Ishikawa (cell line): Measurements from ENCODE around the gene ICE1.

Source experiments
- EP300 ChIP-seq: IDR thresholded peaks from 2 replicates; pipeline ENCODE4 v1.6.1; 2012; ENCODE audit warnings: borderline replicate concordance
- TF ChIP-seq, protein P1 (sequence below): IDR thresholded peaks from 2 replicates; pipeline ENCODE4 v1.6.1; 2012; ENCODE audit warnings: low read depth, mild to moderate bottlenecking

DNA sequence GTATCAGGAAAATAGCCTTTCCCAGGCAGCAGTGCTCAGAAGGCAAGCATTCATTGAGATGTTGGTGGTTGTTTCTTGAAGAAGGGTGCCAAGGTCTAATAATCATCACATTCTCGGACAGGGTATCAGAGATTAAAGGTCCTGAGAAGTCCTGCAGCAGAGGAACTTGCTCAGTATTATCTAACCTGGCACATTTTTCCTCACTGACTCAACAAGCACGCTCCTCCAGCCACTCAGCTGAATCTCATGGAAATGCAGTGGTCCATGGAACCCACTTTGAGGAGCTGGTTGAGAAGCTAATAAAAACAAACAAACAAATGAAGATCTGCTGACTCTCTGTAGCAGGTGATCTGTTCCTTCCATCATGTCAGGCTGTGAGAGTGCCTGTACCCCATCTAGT lies 35.3 kb upstream of the ICE1 start:
- TF ChIP-seq, protein P1, sequence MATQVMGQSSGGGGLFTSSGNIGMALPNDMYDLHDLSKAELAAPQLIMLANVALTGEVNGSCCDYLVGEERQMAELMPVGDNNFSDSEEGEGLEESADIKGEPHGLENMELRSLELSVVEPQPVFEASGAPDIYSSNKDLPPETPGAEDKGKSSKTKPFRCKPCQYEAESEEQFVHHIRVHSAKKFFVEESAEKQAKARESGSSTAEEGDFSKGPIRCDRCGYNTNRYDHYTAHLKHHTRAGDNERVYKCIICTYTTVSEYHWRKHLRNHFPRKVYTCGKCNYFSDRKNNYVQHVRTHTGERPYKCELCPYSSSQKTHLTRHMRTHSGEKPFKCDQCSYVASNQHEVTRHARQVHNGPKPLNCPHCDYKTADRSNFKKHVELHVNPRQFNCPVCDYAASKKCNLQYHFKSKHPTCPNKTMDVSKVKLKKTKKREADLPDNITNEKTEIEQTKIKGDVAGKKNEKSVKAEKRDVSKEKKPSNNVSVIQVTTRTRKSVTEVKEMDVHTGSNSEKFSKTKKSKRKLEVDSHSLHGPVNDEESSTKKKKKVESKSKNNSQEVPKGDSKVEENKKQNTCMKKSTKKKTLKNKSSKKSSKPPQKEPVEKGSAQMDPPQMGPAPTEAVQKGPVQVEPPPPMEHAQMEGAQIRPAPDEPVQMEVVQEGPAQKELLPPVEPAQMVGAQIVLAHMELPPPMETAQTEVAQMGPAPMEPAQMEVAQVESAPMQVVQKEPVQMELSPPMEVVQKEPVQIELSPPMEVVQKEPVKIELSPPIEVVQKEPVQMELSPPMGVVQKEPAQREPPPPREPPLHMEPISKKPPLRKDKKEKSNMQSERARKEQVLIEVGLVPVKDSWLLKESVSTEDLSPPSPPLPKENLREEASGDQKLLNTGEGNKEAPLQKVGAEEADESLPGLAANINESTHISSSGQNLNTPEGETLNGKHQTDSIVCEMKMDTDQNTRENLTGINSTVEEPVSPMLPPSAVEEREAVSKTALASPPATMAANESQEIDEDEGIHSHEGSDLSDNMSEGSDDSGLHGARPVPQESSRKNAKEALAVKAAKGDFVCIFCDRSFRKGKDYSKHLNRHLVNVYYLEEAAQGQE = no peak
- no peak for TF ChIP-seq EP300
